ENCODE data around the gene RBMXL2. TPM values are rescaled to one million over a fixed set of nuclear protein-coding genes. Genes with fewer than 3 reads are reported as not detected.
A peak's percentile ranks its signal among the peaks of the same experiment; 100 is the strongest.

Gene RBMXL2
- not detected in 2 replicates for total RNA-seq

- DNase-seq = peak; percentile 3
Measured at GRCh38 chr11:7088921-7089320, at the start of gene RBMXL2. TSS of gene RBMXL2 (plus strand) at chr11:7088998. CDS start at chr11:7089121, 123 bp downstream.

GRCh38 chr11:7046474-7047175 is 42.2 kb upstream of the RBMXL2 start:
- DNase-seq = no peak

GRCh38 chr11:7050191-7050590 is 38.6 kb upstream of the RBMXL2 start:
- DNase-seq = no peak

- DNase-seq = peak; percentile 3
Measured at GRCh38 chr11:7056828-7057513, 31.8 kb upstream of the RBMXL2 start.

GRCh38 chr11:7057641-7058040 is 31.2 kb upstream of the RBMXL2 start:
- no peak for DNase-seq

GRCh38 chr11:7060868-7061267 is 27.9 kb upstream of the RBMXL2 start:
- DNase-seq = peak; percentile 21

GRCh38 chr11:7062534-7062933 is 26.3 kb upstream of the RBMXL2 start:
- DNase-seq = no peak

- DNase-seq = no peak
Measured at GRCh38 chr11:7072401-7073028, 16.3 kb upstream of the RBMXL2 start.

- DNase-seq = no peak
Measured at GRCh38 chr11:7077101-7077500, 11.7 kb upstream of the RBMXL2 start.

- no peak for DNase-seq
Measured at GRCh38 chr11:7079545-7080135, 9.2 kb upstream of the RBMXL2 start.

GRCh38 chr11:7080900-7081299 is 7.9 kb upstream of the RBMXL2 start:
- no peak for DNase-seq

GRCh38 chr11:7081441-7081840 is 7.4 kb upstream of the RBMXL2 start:
- DNase-seq = no peak

GRCh38 chr11:7089328-7090251 is 792 bp downstream of the RBMXL2 start:
- DNase-seq = no peak

- DNase-seq = peak; percentile 76
Measured at GRCh38 chr11:7098235-7098832, 9.5 kb downstream of the RBMXL2 start.

GRCh38 chr11:7115780-7116179 is 27.0 kb downstream of the RBMXL2 start:
- no peak for DNase-seq

- no peak for DNase-seq
Measured at GRCh38 chr11:7116370-7116769, 27.6 kb downstream of the RBMXL2 start.

- DNase-seq = no peak
Measured at GRCh38 chr11:7138051-7138450, 49.3 kb downstream of the RBMXL2 start.

Measured in dermis blood vessel endothelial cell (primary cell).